GM23338 (cell line): ENCODE data around the gene SUN5. TPM values are rescaled to one million over a fixed set of nuclear protein-coding genes. Genes with fewer than 3 reads are reported as not detected.

Source experiments
- CREB1 ChIP-seq: fragments of 250-450 bp; sonication (Bioruptor Pico); IDR thresholded peaks from 2 replicates; pipeline ENCODE4 v1.5.0; 2020; ENCODE audit warnings: low read depth, mild to moderate bottlenecking, moderate library complexity
- EZH2phosphoT487 ChIP-seq: fragments of 200-600 bp; sonication (generic); IDR thresholded peaks from one replicate; pipeline ENCODE4 v1.8.1; 2018; ENCODE audit warnings: antibody characterized with exemption; ENCODE audit not compliant: unreplicated experiment
- JUNB ChIP-seq: IDR thresholded peaks from one replicate; pipeline ENCODE4 v1.6.1; 2016; ENCODE audit warnings: antibody characterized with exemption; ENCODE audit not compliant: unreplicated experiment
- STAT1 ChIP-seq: IDR thresholded peaks from one replicate; pipeline ENCODE4 v1.6.1; 2016; ENCODE audit warnings: antibody characterized with exemption; ENCODE audit not compliant: unreplicated experiment
- ZNF462 ChIP-seq: fragments of 250-450 bp; sonication (Bioruptor Pico); IDR thresholded peaks from 2 replicates; pipeline ENCODE4 v1.5.0; 2020; ENCODE audit warnings: mild to moderate bottlenecking, moderate library complexity
- polyA plus RNA-seq: library from polyadenylated mRNA; unstranded; fragments of >200 nt; fragmentation: Nextera tagmentation; extraction: Ambion mirVana; gene quantifications from 2 replicates; pipeline ENCODE4 v1.2.1, GENCODE V29; 2016
- total RNA-seq: library from RNA; depleted of rRNA; stranded (reverse); fragments of >200 nt; shearing (Covaris generic); gene quantifications from 2 replicates; pipeline ENCODE4 v1.2.3, GENCODE V29; 2014
- TF ChIP-seq, protein P1 (sequence below): IDR thresholded peaks from one replicate; pipeline ENCODE4 v1.6.1; 2018; ENCODE audit warnings: antibody characterized with exemption; ENCODE audit not compliant: unreplicated experiment

The SUN5 gene
- total and polyA plus RNA-seq, 2 experiments from 2014 or later: not detected

GRCh38 chr20:33026072-33026778, 22.0 kb upstream of the SUN5 start (continued):
- no peak for TF ChIP-seq ZNF462 (CRISPR knock-in tag)
- no peak for TF ChIP-seq JUNB
- no peak for TF ChIP-seq CREB1 (CRISPR knock-in tag)
- no peak for TF ChIP-seq EZH2phosphoT487
- TF ChIP-seq, protein P1, sequence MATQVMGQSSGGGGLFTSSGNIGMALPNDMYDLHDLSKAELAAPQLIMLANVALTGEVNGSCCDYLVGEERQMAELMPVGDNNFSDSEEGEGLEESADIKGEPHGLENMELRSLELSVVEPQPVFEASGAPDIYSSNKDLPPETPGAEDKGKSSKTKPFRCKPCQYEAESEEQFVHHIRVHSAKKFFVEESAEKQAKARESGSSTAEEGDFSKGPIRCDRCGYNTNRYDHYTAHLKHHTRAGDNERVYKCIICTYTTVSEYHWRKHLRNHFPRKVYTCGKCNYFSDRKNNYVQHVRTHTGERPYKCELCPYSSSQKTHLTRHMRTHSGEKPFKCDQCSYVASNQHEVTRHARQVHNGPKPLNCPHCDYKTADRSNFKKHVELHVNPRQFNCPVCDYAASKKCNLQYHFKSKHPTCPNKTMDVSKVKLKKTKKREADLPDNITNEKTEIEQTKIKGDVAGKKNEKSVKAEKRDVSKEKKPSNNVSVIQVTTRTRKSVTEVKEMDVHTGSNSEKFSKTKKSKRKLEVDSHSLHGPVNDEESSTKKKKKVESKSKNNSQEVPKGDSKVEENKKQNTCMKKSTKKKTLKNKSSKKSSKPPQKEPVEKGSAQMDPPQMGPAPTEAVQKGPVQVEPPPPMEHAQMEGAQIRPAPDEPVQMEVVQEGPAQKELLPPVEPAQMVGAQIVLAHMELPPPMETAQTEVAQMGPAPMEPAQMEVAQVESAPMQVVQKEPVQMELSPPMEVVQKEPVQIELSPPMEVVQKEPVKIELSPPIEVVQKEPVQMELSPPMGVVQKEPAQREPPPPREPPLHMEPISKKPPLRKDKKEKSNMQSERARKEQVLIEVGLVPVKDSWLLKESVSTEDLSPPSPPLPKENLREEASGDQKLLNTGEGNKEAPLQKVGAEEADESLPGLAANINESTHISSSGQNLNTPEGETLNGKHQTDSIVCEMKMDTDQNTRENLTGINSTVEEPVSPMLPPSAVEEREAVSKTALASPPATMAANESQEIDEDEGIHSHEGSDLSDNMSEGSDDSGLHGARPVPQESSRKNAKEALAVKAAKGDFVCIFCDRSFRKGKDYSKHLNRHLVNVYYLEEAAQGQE: no peak
- TF ChIP-seq STAT1: no peak
